ENCODE results near the gene GPT2. TPM values are rescaled to one million over a fixed set of nuclear protein-coding genes. Genes with fewer than 3 reads are reported as not detected.

The GPT2 gene
- total RNA-seq, 2 experiments from 2014 or later, result 0.47 TPM; not detected in 1

DNA sequence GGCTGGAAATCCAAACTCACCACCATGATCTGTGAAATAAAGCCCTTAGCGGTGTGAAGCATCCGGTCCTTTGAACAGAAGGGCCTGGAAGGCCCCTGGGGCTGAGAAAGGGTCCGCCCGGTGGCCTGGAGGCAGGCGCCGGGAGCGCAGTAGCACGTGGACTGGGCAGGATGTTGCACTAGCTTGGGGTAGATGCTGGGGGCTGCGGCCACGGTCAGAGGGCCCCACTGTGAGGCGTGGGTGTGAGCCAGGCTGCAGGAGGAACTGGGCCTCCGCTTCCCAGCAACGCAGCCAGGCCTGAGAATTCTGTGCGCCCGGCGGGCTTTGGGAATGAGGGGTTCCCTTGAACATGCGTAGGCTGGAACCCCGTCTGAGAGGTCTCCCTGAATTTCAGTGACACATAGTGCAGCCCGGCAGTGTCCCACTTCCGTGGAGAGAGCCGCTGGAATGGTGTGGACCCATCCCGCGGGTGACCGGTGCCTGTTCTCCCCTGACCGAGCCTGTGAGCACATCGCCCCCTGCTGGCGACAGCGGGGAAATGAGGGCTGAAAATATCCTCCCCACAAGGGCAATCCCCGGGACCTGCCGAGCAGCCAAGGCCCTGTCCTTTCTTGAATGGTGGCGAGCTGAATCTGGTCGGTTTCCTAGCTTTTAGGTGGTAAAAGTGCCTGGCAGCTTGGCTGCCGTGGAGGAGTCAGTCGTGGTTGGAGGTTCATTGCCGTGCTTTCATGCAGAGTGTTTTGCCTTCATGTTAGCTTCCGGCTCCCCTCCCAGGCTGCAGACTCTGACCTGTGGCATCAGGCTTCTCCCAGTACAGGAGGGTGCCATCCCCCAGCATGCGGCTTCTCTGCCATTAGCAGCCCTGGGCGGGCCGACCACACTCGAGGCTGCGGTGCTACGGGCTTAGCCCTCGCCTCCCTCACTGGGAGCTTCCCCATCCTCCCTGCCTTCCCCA is 45.5 kb downstream of the GPT2 start:
- H3K4me1 Mint-ChIP-seq (ENCODE audit: low read depth), result no peaks in the 10 kb centered on the region
- intact Hi-C loops (cut with DNase I, micrococcal nuclease), result no loop called here
- H3K36me3 ChIP-seq (ENCODE audit: insufficient read depth, low read length), result no peaks in the 10 kb centered on the region
- no peaks in the 10 kb centered on the region for H3K9me3 ChIP-seq (ENCODE audit: control insufficient read depth in 1 of 2, insufficient read depth in 1 of 2, low read length in 2 of 2)
- peak; percentile 85 for TF ChIP-seq CTCF (IDR thresholded peaks at IDR 0.05)
- peaks cover 9% of the 10 kb centered on the region for H3K4me1 ChIP-seq (ENCODE audit: insufficient read depth, low read length)
- no peaks in the 10 kb centered on the region for H3K36me3 Mint-ChIP-seq (ENCODE audit: low read depth)
- DNase-seq, result peak; percentile 28 to 77 (median 53)
- H3K9me3 Mint-ChIP-seq, result no peaks in the 10 kb centered on the region
- H3K27me3 Mint-ChIP-seq, result no peaks in the 10 kb centered on the region
- ChIA-PET CTCF (interaction anchor here (0.6 to 1.8 kb wide), 6 partner anchors 10 to 256 kb away, joined by 3 to 5 read pairs (median 3); no protein-coding TSS in a partner anchor), POLR2A (no interaction called here)
- no peak overlapping the region for H3K4me3 Mint-ChIP-seq
- H3K27me3 ChIP-seq (ENCODE audit: control insufficient read depth in 1 of 2, insufficient read depth in 2 of 2, low read length in 2 of 2), result no peaks in the 10 kb centered on the region
- ATAC-seq (ENCODE audit: poor library complexity), result peak; percentile 62
- H3K4me3 ChIP-seq (ENCODE audit: low read length), result no peak overlapping the region
- no peak overlapping the region for H3K27ac Mint-ChIP-seq
- H3K27ac ChIP-seq (ENCODE audit: low read depth in 1 of 2, low read length in 2 of 2), result no peak overlapping the region

- ChIA-PET CTCF (interaction anchor here (1.8 kb wide), 1 partner anchor 9 kb away, joined by 4 read pairs; no protein-coding TSS in a partner anchor), POLR2A (no interaction called here)
- intact Hi-C loops (cut with DNase I, micrococcal nuclease), result no loop called here
- Histone ChIP-seq H3K4me1 (ENCODE audit: insufficient read depth, low read length) (peaks cover 9% of the 10 kb centered on the region), H3K9me3 (ENCODE audit: control insufficient read depth in 1 of 2, insufficient read depth in 1 of 2, low read length in 2 of 2) (no peaks in the 10 kb centered on the region), H3K36me3 (ENCODE audit: insufficient read depth, low read length) (no peaks in the 10 kb centered on the region), H3K27me3 (ENCODE audit: control insufficient read depth in 1 of 2, insufficient read depth in 2 of 2, low read length in 2 of 2) (no peaks in the 10 kb centered on the region), H3K4me3 (ENCODE audit: low read length) (no peak overlapping the region), H3K27ac (ENCODE audit: low read depth in 1 of 2, low read length in 2 of 2) (no peak overlapping the region)
- H3K27me3 Mint-ChIP-seq, result no peaks in the 10 kb centered on the region
- DNase-seq (no peak), ATAC-seq (ENCODE audit: poor library complexity) (no peak)
- no peak for TF ChIP-seq CTCF (IDR thresholded peaks at IDR 0.05)
- H3K9me3 Mint-ChIP-seq, result no peaks in the 10 kb centered on the region
- H3K4me3 Mint-ChIP-seq, result no peak overlapping the region
- no peaks in the 10 kb centered on the region for H3K4me1 Mint-ChIP-seq (ENCODE audit: low read depth)
- H3K27ac Mint-ChIP-seq, result no peak overlapping the region
- H3K36me3 Mint-ChIP-seq (ENCODE audit: low read depth), result no peaks in the 10 kb centered on the region
Measured at GRCh38 chr16:46930861-46931260, 46.7 kb downstream of the GPT2 start.

GRCh38 chr16:46932802-46933201 is 48.6 kb downstream of the GPT2 start:
- ATAC-seq (ENCODE audit: poor library complexity) (no peak), DNase-seq (no peak)
- TF ChIP-seq CTCF (IDR thresholded peaks at IDR 0.05), result no peak
- H3K36me3 ChIP-seq (ENCODE audit: insufficient read depth, low read length), result no peaks in the 10 kb centered on the region
- no peaks in the 10 kb centered on the region for H3K4me1 Mint-ChIP-seq (ENCODE audit: low read depth)
- H3K4me3 ChIP-seq (ENCODE audit: low read length), result no peak overlapping the region
- ChIA-PET POLR2A (no interaction called here), CTCF (no interaction called here)
- intact Hi-C loops (cut with DNase I, micrococcal nuclease), result no loop called here
- H3K9me3 Mint-ChIP-seq, result no peaks in the 10 kb centered on the region
- peaks cover 9% of the 10 kb centered on the region for H3K4me1 ChIP-seq (ENCODE audit: insufficient read depth, low read length)
- no peaks in the 10 kb centered on the region for H3K27me3 ChIP-seq (ENCODE audit: control insufficient read depth in 1 of 2, insufficient read depth in 2 of 2, low read length in 2 of 2)
- H3K27ac Mint-ChIP-seq, result no peak overlapping the region
- H3K27ac ChIP-seq (ENCODE audit: low read depth in 1 of 2, low read length in 2 of 2), result no peak overlapping the region
- no peak overlapping the region for H3K4me3 Mint-ChIP-seq
- H3K36me3 Mint-ChIP-seq (ENCODE audit: low read depth), result no peaks in the 10 kb centered on the region
- H3K27me3 Mint-ChIP-seq, result no peaks in the 10 kb centered on the region
- H3K9me3 ChIP-seq (ENCODE audit: control insufficient read depth in 1 of 2, insufficient read depth in 1 of 2, low read length in 2 of 2), result no peaks in the 10 kb centered on the region
